DMS 273 (cell line): Measurements from ENCODE around the gene GJC2.
A peak's percentile ranks its signal among the peaks of the same experiment; 100 is the strongest.
"Not testable (repeated sequence)": the region's sequence is repeated elsewhere in the genome, so short reads cannot be mapped to it uniquely, and the experiment has no call there.

ENCODE experiments used
- DNase-seq: peaks from one replicate; lab custom pipeline; 2025; ENCODE audit not compliant: unreplicated experiment; lab: John Stamatoyannopoulos, UW

Gene GJC2

DNA sequence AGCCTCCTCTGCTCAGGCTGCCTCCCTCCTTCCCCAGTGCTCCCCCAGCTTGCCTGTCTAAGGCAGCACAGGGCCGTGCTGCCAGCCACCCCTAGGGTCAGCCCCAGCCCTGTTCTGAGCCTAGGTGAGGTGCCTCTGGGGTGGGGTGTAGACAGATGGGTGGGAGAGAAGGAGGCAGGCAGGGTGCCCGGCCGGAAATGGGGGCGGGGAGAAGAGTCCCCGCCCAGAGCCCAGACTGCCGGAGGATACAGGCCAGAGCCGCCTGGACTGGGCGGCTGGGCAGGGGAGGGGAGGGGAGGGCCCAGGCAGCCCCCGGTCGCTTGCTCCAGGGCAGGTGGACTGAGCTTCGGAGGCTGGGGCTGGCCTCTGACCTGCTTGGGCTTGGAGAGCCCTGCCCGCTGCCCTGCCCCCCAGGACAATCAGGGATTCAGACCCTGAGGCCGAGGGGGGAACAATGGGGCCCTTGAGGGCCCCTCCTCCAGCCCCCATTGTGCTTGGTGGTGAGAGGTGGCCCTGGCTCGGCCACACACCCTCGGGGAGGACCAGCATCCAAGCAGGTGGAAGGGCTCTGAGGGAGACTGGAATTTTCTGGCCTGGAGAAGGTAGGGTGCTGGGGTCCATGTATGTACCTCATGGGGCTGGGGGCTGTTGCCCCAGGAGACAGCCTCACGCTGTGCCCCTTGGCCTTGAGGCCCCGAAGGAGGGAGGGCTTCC, at the start of gene GJC2:
Gene GJC2 (plus strand): TSS at position 525 of the 714 bp plus-strand sequence. CDS start 7,829 bp downstream, outside the sequence.
- DNase-seq: peak; percentile 67

DNA sequence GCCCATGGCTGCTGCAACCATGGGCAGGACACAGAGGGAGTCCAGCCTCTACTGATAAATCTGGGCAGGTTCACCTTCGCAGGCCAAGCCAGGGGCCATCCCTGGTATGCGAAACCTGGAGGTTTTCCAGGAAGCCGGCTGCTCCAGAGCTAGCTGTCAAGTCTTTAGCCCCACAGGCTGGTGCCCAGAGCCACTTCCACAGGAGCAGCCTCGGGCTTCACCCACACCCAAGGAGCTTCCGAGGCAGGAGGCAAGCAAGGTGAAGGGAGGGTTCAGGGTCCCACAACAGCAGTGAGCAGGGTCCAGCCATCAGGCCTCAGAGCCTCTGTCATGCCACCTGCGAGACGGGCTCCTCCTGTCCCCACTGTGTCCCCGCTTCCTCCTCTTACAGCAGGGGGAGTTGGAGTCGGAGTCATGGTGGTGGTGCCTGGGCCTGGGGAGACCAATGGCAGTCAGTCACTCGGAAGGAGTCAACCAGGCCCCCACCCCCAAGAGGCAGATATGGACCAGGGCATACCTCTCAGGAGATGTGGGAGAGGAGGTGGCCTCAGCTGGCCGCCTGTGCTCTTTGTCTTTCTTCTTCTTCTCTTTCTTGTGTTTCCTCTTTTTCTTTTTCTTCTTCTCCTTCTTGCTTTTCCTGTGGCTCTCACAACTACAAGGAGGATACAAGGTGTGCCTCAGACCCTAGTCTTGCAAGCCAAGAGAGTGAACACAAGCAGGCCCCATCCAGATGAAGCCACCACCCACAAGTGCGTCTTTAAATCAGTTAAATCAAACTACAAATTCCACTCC, 48.7 kb upstream of the GJC2 start:
- peak; percentile 50 for DNase-seq

DNA sequence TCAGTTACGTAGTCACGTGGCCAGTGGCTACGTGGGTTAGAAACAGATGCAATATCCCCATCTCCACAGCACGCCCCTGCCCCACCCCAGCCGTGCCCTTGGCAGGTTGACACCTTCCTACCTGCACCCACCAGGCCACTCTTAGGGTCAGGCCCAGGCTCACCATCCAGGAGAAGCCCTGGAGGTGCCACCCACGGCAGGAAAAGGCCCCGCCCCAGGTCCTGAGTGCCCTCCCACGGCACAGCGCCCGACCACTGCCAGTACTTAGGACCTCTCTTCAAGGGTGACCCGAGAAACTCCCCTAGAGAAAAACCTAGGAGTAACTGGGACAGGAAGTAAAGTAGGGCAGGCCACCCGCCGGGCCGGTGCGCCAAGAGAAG, 48.1 kb upstream of the GJC2 start:
- peak; percentile 50 for DNase-seq

DNA sequence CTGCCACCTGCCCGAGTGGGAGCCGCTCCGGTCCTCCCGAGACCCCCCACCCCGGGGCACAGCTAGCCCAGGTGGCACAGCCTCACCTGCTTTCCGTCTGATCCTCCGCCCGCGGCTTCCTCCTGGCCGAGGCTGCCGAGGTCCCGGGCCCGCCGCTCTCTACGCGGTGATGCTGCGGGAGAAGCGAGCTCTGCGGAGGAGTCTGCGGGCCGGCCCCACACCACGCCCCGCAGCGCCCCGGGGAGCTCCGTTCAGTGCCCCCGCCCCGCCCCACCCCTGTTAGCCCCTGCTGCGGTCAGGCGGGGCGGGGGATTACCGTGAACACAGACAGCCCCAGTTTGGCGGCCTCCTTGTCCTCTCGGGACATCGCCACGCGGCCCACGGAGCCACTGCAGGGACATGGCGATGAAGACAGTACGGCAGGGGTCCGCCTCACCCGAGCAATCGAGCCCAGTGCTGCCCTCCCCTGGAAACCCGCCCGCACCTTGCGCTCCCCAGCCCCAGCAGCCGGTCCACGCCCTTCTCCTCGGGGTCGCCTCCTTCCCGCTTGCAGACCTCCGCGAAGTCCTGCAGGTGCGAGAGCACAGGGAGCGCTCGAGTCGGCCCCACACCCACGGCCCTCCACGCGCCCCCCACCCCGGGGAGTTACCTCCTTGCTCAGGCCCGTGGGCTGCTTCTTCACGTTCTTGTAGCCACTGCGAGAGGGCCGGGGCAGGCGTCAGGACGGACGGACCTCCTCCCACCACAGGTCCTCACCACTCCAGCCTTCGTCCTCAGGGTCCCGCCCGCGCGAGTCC, 47.5 kb upstream of the GJC2 start:
- peak; percentile 75 for DNase-seq

DNA sequence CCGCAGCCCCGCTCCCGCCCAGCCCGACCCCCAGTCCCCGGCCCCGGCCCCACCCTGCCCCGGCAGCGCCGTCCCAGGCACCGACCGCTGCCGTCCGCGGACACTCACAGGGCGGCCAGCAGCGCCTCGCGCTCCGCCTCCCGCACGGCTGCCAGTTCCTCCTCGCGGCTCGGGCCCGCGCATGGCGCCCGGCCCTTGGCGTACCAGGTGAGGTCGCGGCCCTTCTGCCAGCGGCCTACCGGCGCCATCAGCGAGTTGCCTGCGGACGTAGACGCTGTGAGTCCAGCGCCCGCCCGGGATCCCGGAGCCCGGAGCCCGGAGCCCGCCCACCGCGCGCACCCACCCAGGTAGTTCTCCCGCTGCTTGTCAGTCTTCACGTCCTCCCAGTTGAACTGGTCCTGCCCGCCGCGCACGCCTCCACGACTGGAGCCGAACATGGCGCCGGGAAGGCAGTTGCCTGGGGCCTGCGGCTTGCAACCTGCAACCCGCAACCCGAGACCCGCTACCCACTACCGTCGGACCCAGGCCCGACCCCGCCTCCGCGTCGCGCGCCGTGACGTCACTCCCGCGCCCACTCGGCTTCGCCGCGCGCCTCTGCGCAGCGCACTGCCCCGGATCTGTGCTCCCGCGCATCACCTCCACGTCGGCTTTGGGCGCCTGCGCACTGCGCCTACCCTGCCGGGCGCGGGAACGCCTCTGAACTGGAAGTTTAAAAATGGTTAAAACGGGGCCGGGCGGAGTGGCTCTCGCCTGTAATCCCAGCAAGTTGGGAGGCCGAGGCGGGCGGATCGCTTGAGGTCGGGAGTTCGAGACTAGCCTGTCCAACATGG, 46.7 kb upstream of the GJC2 start, which contains the start of gene C1orf35:
Gene C1orf35 (minus strand): TSS at position 535 of the 830 bp plus-strand sequence. CDS start 98 bp downstream, at position 437.
- DNase-seq: peak; percentile 99

DNA sequence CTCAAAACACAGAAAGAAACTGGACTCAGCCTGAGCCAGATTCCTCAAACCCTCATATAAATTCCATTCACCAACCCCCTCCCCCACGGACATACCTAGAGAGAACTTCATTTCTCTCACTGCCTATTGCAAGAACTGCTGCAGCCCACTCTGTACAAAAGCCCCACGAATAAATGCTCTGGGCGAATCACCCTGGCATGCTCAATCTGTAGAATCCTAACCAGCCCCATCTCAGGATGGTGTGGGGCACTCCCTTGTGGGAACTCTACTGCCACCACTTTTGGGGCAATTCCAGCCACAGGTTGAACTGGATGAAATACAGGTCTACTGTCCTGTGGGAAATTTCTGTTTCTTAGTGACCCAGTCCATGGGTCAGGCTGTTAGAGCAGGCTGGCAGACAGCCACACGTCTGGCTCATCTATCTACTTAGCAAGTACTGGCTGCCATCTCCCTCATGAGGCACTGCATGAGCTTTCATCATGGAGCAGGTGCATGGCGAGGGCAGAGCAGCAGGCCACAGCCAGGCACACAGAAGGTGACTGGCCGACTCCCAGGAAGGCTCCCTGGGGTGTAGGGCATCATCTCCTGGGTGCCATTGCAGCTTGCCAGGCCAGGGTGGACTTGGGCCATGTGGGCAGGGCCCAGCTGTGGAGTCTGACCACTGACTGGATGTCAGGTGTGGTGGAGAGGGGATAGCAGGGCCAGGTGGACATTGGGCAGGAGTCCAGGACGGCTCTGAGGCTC, 45.0 kb upstream of the GJC2 start:
- peak; percentile 50 for DNase-seq

DNA sequence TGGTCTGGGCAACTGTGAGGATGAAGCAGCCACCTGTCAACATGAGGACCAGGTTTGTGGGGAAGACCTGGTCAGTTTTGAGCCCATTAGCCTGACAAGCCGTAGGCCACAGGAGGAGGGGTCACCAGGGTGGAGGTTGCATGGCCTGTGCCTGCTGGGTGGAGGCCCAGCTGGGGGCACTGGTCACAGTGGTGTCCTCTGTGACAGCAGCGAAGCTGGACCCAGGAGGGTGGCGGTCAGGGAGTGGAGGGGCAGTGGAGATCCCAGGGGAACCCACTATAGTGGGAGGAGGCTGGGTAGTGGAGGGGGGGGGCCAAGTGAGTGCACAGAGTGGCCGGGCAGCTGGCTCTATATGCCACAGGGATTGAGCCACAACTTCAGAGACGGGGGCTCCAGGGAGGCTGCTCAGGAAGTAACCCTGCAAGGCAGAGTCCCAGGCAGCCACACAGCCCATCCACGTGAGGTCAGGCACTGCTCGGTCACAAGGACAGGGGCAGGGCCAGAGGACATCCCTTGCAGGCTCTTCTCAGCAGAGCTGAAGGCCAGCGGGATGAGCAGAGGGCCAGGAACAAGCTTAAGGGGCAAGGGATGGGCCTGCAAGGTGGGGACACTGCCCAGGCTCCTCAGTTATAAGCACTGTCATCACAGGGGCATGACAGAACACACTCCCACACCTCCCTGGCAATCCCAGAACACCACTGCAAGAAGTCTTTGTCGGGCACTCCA, 44.3 kb upstream of the GJC2 start:
- no peak for DNase-seq

DNA sequence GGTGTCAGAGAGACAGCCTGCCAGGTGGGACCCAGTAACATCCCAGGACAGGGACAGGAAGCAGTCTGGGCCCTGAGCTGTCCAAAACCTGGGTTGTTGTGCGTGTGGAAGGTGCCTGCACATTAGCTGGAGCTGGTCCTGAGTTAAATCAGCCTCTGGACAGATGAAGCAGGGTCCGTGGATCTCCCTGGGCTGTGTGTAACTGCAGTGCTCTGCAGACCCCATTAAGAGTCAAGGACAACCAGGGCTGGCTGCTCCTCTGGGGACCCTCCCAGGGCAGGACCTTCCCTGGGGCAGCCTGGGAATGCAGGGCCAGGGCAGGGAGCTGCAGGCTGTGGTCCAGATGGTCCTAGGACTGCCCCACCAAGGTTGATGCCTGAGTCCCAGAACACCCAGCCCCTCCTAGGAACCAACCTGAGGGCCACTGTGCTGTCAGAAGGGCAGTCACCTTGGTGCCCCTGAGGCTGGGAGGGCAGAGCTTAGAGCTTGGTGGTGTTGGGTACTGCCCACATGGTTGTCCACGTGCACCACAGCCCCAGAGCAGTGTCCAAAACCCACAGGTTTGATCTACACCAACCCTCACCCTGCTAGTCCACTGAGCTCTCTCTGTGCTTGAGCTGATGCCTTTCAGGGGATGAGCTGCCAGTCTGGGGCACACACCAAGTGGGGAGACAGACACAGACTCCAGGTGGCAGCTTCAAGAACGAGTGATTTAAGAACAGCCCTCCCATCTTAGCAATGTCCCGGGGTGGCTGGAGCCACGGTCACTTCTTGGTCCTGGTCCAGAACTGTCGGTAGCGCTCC, 43.5 kb upstream of the GJC2 start:
- no peak for DNase-seq

DNA sequence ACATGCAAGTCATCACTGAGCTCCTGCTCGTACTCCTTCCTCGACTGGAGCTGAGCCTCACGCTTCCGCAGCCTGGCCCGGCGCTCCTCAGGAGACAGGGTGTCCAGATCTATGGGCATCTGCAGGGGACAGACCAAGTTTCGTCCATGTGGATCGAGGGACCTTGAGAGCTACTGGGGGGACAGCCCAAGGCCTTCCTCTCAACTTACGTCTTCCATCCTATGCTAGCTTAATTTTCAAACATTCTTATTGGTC, 43.0 kb upstream of the GJC2 start:
- no peak for DNase-seq

DNA sequence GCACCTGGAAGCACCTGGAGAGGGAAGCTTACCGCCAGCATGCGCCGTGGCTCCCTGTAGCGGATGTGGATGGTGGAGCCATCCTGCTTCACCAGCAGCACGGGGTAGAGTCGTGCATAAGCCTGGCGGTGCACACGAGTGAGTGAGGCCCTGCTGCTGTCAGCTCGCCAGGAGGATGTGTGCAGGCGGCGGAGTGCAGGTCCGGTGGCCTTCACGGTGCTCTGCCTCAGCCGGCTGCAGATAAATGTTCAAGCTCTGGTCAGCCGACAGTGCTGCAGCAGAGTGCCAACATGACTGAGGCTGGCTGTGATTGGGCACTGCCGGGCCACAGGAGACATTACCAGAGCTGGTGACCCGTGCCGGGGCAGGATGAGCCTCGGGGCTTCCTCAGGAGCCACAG, 42.1 kb upstream of the GJC2 start:
- no peak for DNase-seq

DNA sequence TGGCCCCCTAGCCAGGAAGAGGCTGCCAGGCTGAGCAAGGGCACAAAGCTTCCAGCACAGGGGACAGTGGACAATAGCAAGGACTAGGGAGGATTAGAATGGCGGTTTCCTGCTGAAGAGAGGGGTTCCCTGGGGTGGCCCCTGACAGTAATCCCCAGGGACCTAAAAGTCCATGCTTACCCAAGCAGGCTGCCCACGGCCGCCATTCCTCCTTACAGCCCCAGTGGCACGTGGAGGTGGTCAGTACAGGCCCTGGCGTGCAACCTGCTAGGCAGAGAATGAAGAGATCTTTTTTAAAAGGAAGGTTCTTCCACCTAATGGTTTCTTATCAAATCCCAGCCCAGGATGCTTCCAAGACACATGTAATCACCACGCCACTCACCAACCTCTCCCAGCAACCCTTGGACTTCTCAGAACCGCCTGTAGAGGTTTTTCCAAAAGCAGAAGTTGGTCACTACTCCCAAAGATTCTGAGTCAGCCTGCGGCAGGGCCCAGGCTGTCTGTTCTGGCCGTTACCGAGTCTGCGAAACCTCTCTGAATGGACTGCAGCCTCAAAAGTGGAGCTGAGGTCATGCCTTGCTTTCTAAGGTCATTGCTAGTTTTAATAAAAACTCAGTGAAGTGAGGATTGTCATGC, 41.6 kb upstream of the GJC2 start:
- no peak for DNase-seq

DNA sequence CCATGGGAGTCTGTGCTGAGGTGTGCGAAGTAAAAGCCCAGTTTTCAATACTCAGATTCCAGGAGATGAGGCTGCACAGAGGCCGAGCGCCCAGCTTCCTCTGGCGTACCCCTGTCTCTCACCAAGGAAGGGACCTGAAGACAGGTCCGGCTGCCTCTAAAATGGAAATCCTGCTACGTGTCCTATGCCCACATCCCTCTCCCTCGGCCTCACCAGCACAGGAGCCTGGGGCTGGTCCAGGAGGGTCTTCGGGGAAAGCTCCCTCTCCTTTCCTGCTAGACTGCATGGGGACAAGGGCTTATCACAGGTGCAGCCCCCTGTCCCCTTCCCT, 41.0 kb upstream of the GJC2 start:
- no peak for DNase-seq

DNA sequence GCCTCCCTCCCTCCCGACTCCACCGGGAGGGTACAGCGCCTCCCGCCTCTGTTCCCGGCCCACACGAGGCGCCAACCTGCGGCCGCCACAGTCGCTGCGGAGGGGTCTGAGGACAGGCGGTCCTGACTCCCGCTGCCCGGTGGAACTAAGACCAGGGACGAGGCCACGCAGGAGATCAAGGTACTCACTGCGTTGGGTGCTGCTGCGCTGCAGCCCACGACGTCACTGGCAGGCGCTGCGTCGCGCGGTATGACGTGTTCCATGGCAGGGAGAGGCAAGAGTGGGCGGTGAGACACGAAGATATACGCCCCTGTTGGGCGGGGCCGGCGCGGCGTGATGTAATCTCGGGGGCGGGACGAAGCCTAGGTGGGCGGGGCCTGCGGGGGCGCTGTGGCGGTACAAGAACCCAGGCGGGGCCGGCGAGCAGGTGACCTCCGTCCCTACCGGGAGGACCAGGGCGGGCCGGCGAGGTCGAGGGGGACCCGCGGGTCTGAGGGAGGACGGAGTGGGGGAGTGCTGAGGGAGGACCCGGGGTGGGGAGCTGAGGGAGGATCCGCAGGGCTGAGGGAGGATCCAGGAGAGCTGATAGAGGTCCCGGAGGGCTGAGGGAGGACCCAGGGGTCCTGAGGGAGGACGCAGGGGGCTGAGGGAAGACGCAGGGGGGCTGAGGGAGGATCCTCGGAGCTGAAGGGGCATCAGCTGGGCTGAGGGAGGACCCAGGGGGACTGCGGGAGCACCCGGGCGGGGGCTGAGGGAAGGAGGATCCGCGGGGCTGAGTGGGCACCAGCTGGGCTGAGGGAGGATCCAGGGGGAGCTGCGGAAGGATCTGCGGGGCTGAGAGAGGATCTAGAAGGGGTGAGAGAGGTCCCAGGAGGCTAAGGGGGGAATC, 40.4 kb upstream of the GJC2 start, which contains the start of gene MRPL55:
Gene MRPL55 (minus strand): TSS at position 227 of the 889 bp plus-strand sequence. CDS start 1,039 bp downstream, outside the sequence.
- DNase-seq: peak; percentile 98

DNA sequence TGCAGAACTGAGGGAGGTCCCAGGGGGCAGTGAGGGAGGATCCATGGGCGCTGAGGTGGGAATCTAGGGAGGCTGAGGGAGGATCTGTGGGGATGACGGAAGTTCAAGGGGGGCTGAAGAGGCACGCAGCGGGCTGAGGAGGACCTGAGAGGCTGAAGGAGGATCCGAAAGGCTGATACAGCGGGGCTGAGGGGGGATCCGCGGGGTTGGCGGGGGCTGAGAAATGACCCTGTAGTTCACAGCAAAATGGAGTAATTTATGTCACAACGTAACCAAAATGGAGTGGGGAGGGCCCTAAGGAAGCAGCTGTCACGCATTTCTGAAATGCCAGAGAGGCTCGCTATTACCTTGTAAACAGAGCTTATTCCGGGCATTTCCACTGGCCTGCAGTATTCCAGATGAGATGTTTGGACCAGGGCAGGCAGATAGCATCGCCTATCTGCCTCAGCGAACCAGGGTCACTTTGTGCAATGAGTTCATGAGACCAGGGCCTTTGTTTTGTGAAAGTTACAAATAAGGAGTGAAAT, 39.7 kb upstream of the GJC2 start:
- DNase-seq: peak; percentile 26

DNA sequence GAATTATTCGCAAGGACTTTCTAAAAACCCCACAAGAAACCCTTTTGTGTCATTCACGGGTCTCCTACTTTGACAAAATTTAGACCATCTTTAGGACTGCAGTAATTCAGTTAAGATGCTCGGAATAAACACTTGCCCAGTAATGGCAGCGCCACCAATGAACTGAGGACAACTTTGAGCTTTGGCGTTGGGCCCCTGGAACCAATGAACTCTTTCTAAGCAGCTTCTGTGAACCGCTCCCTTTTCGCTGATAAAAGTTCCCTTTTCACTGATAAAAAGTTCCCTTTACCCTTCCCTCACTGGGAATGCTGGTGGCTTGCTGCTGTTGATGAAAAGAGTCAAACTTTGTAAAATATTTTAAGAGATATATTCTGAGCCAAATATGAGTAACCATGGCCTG, 39.2 kb upstream of the GJC2 start:
- DNase-seq: no peak

DNA sequence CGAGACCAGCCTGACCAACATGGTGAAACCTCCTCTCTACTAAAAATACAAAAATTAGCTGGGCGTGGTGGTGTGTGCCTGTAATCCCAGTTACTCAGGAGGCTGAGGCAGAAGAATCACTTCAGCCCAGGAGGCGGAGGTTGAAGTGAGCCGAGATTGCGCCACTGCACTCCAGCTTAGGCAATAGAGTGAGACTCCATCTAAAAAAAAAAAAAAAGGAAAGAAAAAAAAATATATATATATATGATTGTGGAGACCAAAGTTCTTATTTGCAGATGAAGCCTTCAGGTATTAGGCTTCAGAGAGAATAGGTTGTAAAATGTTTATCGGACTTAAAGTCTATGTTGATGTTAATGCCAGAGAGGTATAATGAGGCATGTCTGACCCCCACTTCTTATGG, 38.4 kb upstream of the GJC2 start:
- DNase-seq: not testable (repeated sequence)

DNA sequence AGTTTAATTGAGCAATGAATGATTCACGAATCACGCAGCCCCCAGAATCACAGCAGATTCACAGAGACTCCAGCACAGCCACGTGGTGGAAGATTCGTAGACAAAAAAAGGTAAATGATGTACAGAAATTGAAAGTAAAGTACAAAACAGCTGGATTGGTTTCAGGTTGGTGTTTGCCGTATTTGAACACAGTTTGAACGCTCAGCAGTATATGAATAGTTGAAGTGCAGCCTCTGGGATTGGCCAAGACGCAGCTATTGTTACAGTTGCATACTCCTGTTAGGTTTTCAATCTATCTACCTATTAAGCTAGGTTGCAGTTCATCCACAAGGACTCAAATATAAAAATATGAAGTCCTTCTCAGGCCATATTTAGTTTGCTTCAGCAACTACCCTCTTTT, 37.6 kb upstream of the GJC2 start:
- no peak for DNase-seq
